ENCODE results near the gene MLST8.

GRCh38 chr16:2223942-2224486, 18.8 kb downstream of the MLST8 start:
- TF ChIP-seq CTCF (IDR thresholded peaks at IDR 0.05; ENCODE audit: control extremely low read depth in 1 of 3, insufficient read depth in 1 of 3, low read depth in 1 of 3, low read length in 3 of 3): no peak
- no peak for TF ChIP-seq BACH1 (IDR thresholded peaks at IDR 0.05; ENCODE audit: low read length)
- no peak for TF ChIP-seq TBP (IDR thresholded peaks at IDR 0.05; ENCODE audit: low read depth, low read length)
- TF ChIP-seq CEBPB (IDR thresholded peaks at IDR 0.05; ENCODE audit: low read depth, low read length): no peak
- TF ChIP-seq POLR2AphosphoS5 (IDR thresholded peaks at IDR 0.05; ENCODE audit: low read depth, low read length): no peak
- no peak for TF ChIP-seq SAP30 (IDR thresholded peaks at IDR 0.05; ENCODE audit: insufficient read depth, insufficient replicate concordance, low read length)
- TF ChIP-seq KDM5A (IDR thresholded peaks at IDR 0.05; ENCODE audit: low read length): no peak
- no peak for TF ChIP-seq TAF1 (IDR thresholded peaks at IDR 0.05; ENCODE audit: low read depth, low read length)
- TF ChIP-seq SUZ12 (IDR thresholded peaks at IDR 0.05; ENCODE audit: low read length): no peak
- no peak for TF ChIP-seq SP4 (IDR thresholded peaks at IDR 0.05; ENCODE audit: low read length)

Measured in H1 (cell line).